ENCODE results near the gene PLXNA4. TPM values are rescaled to one million over a fixed set of nuclear protein-coding genes. Genes with fewer than 3 reads are reported as not detected.
A peak's percentile ranks its signal among the peaks of the same experiment; 100 is the strongest.

Gene PLXNA4
- total RNA-seq, 2 donors from 2014 or later: 0.99 to 1.1 TPM

DNA sequence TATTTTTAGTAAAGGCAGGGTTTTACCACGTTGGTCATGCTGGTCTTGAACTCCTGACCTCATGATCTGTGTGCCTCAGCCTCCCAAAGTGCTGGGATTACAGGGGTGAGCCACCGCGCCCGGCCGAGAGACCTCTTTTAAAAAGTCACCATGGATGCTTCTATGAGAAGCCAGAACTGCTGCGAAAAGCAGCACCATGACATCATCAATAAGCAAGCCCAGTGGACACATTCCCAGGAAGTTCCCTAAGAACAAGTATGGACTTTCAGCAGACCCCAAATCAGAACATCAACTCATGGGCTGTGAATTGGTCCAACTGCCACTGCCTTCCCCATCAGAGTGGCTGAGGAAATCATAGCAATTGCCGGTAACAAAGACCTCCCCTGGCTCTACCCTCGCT, 93.4 kb downstream of the PLXNA4 start:
- H3K9me3 Mint-ChIP-seq: no peaks in the 10 kb centered on the region
- H3K36me3 Mint-ChIP-seq (ENCODE audit: insufficient read depth in 2 of 2): no peaks in the 10 kb centered on the region
- peaks cover 40% of the 10 kb centered on the region for H3K4me1 Mint-ChIP-seq (ENCODE audit: low read depth)
- no peak overlapping the region for H3K4me3 Mint-ChIP-seq
- ATAC-seq (replicated peaks in 1 of 2): no peak
- DNase-seq: no peak
- H3K27me3 Mint-ChIP-seq (ENCODE audit: low read depth): no peaks in the 10 kb centered on the region
- H3K27ac Mint-ChIP-seq: no peak overlapping the region

DNA sequence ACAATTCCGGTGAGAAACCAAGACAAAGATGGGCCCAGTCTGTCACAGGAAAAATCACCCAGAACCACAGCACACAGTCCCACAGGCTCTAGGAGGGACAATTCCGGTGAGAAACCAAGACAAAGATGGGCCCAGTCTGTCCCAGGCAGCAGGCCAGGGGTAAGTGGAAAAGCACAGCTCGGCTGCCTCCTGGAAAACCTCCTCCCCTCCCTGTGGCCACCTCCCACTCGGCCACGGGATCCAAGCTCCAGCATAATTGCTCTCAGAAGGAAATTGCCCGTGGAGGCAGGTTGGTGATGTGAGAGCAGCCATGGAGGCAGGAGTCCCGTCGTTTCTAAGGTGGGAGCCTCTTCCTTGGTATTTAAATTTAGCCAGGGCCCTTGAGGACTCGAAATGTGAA, 95.7 kb downstream of the PLXNA4 start:
- Mint-ChIP-seq H3K9me3 (no peaks in the 10 kb centered on the region), H3K27ac (no peak overlapping the region), H3K27me3 (ENCODE audit: low read depth) (peaks cover 5% of the 10 kb centered on the region), H3K4me1 (ENCODE audit: low read depth) (peaks cover 30% of the 10 kb centered on the region), H3K36me3 (ENCODE audit: insufficient read depth in 2 of 2) (no peaks in the 10 kb centered on the region), H3K4me3 (no peak overlapping the region)
- ATAC-seq (replicated peaks in 1 of 2) (no peak), DNase-seq (no peak)

DNA sequence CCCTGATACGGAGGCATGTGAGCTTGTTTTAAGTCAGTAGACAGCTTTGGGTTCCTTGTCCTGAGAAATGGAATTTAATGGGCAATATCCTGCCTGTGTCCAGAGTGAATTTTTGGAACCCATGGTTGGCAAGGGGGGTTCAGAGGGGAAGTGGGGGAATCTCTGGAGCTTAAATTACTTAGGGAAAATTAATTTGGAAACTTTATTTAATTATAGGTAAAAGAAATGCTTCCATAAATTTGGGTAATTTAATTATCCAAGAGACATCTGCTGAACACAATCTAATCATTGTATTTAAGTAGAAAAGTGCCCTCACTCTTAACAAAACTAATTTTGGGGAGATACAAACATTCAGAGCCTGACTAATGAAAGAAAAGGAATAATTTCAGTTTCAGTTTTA, 99.7 kb downstream of the PLXNA4 start:
- no peaks in the 10 kb centered on the region for H3K36me3 Mint-ChIP-seq (ENCODE audit: insufficient read depth in 2 of 2)
- H3K27me3 Mint-ChIP-seq (ENCODE audit: low read depth): peaks cover 9% of the 10 kb centered on the region

DNA sequence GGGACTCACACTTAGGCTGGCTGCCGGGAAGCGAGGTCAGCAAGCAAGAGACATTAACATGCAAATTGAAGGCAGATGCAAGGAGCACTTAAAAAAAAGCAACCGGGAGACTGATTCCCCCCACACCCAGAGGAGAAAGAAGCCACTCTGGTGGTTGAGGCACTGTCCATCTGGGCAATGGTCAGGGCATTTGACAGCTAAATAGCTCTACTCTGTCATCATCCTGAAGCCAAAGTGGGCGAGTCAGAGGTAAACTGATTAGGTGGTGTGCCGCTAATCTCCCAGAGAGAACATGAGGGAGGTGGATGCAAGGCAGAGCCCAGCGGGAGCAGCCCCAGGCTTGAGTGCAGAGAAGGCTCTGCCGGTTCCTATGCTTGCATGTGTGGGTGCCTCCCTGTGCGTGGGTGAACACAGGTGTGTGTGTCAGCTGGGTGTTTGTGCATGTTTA, 100.6 kb downstream of the PLXNA4 start:
- Mint-ChIP-seq H3K27ac (no peak overlapping the region), H3K4me3 (no peak overlapping the region), H3K36me3 (ENCODE audit: insufficient read depth in 2 of 2) (no peaks in the 10 kb centered on the region), H3K9me3 (no peaks in the 10 kb centered on the region), H3K27me3 (ENCODE audit: low read depth) (peaks cover 9% of the 10 kb centered on the region), H3K4me1 (ENCODE audit: low read depth) (peaks cover 34% of the 10 kb centered on the region)
- ATAC-seq (replicated peaks in 1 of 2) (no peak), DNase-seq (no peak)

More for the DNA sequence above, 99.7 kb downstream of the PLXNA4 start:
- no peak overlapping the region for H3K4me3 Mint-ChIP-seq
- peaks cover 28% of the 10 kb centered on the region for H3K4me1 Mint-ChIP-seq (ENCODE audit: low read depth)
- no peaks in the 10 kb centered on the region for H3K9me3 Mint-ChIP-seq
- no peak overlapping the region for H3K27ac Mint-ChIP-seq
- ATAC-seq (replicated peaks in 1 of 2): no peak
- no peak for DNase-seq

DNA sequence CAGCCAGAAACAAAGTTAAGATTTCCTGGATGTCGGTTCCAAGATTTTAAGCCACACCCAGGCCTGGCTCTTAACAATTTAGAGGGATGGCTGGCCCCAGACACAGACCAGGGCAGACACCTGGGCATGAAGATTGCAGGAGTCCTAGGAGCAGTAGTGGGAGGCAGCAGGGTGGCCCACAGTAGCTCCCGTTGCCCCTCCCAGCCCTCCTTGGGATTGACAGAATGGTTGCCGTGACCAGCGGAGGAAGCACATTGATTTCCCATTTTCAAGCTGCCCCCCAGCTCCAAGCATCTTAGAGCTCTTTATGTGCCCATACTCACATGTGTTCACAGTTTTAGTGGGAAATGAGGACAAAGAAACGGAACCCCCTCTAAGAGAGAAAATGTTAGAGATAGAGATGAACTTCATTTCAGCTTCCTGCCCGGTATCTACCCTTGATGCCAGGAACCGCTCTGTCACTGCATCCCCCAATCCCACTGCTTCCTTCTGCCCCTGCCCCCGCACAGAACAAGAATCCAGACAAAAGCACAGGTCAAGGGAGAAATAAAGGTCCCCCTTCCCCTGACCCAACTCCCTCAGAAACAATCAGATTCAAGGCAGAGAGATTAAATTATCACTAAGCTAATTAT, 101.1 kb downstream of the PLXNA4 start:
- ATAC-seq (replicated peaks in 1 of 2): no peak
- Mint-ChIP-seq H3K27me3 (ENCODE audit: low read depth) (peaks cover 9% of the 10 kb centered on the region), H3K36me3 (ENCODE audit: insufficient read depth in 2 of 2) (no peaks in the 10 kb centered on the region), H3K4me3 (no peak overlapping the region), H3K4me1 (ENCODE audit: low read depth) (peaks cover 38% of the 10 kb centered on the region), H3K9me3 (peaks cover 0 to 2% of the 10 kb centered on the region in 2 donors), H3K27ac (no peak overlapping the region)
- no peak for DNase-seq

DNA sequence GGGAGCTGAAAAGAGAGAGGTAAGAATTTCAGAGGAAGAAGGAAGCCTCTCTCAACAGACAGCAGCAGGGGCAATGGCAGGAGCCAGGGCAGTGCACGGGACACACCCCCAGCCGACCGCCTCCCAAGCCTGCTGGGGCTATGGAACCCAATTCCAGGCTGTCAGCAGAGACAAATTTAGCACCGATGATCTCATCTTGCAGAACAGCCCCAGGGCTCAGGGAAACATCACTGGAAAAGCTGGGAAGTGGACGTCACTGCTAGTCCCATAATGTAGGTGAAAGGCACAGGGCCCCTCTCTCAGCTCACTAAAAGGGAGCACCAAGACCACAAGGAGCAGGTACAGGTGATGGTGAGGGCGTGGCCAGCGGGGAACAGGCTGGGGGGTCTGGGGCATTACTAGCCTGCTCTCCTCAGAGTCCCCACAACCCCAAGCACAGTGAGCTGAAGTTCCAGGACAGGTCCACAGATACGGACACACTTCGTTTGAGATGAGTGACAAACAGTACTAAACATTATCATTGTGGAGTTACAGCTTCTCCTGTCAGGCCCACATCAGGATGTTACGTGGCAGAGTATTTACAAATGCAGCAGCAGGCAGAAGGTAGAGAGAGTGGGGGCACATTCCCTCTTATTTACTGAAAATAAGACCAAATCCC, 103.7 kb downstream of the PLXNA4 start:
- H3K27ac Mint-ChIP-seq: no peak overlapping the region
- H3K9me3 Mint-ChIP-seq: peaks cover 0 to 2% of the 10 kb centered on the region in 2 donors

DNA sequence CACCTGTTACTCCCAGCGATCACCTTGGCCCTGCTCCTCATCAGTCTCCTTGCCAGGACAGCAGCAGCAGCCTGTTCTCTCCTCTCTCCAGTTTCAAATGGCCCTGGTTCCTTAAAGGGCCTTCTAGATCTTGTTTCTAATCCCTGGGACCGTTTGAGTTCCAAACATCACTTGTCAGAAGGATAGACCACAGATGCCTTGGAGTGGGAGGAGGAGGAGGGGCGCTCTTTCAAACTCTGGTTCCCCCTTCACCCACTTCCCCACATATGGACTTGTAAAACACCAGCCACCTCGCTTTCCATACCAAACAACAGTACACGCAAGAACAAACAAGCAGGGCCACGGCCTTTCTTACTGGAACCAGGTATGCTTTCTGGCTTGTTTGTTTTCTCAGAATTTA, 104.8 kb downstream of the PLXNA4 start:
- Mint-ChIP-seq H3K4me1 (ENCODE audit: low read depth) (peaks cover 39% of the 10 kb centered on the region), H3K9me3 (peaks cover 0 to 2% of the 10 kb centered on the region in 2 donors), H3K4me3 (peak overlapping the region; percentile 11 to 28), H3K36me3 (ENCODE audit: insufficient read depth in 2 of 2) (no peaks in the 10 kb centered on the region), H3K27ac (no peak overlapping the region), H3K27me3 (ENCODE audit: low read depth) (peaks cover 9% of the 10 kb centered on the region)
- ATAC-seq (replicated peaks in 1 of 2): no peak
- no peak for DNase-seq

More for the DNA sequence above, 103.7 kb downstream of the PLXNA4 start:
- DNase-seq (no peak), ATAC-seq (replicated peaks in 1 of 2) (no peak)
- H3K27me3 Mint-ChIP-seq (ENCODE audit: low read depth): peaks cover 9% of the 10 kb centered on the region
- no peak overlapping the region for H3K4me3 Mint-ChIP-seq
- H3K4me1 Mint-ChIP-seq (ENCODE audit: low read depth): peaks cover 38% of the 10 kb centered on the region
- H3K36me3 Mint-ChIP-seq (ENCODE audit: insufficient read depth in 2 of 2): no peaks in the 10 kb centered on the region

DNA sequence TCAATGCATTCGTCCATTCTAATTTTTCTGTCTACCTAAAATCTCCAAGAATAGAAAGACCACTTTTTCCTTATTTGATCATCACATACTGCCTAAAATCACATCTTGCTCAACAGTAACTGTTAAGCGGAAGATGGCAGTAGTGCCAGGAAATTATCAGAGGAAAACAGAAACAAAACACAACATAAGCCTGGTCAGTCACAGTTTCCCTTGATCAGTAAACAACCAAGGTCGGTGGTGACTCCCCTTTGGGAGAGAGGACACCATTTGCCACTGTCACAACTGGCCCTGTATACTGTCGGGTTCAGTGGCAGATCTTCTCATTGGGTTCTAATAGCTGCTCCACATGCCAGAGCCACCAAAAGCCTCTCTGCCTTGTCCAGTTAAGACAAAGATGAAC, 106.6 kb downstream of the PLXNA4 start:
- no peaks in the 10 kb centered on the region for H3K27me3 Mint-ChIP-seq (ENCODE audit: low read depth)
- ATAC-seq (replicated peaks in 1 of 2) (no peak), DNase-seq (no peak)
- H3K36me3 Mint-ChIP-seq (ENCODE audit: insufficient read depth in 2 of 2): no peaks in the 10 kb centered on the region
- peaks cover 33% of the 10 kb centered on the region for H3K4me1 Mint-ChIP-seq (ENCODE audit: low read depth)
- H3K27ac Mint-ChIP-seq: no peak overlapping the region
- peaks cover 0 to 2% of the 10 kb centered on the region in 2 donors for H3K9me3 Mint-ChIP-seq
- H3K4me3 Mint-ChIP-seq: no peak overlapping the region

DNA sequence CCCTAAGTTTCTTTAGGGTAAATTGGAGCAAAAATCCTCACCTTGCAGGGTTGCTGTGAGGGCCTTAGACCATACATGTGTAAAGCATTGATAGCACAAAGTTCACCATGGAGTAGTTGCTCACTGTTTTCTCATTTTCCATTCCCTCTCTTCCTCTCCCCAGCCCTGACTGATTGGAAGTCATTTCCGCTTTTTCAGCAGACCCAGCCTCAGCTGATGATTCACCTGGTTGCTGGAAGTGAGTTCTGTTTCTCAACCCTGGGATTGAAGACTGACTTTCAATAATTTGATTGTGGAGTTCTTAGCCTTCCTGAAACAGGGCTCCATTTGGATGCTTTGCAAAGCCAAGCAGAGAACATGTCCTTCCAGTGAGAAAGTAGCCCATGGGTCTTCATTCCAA, 107.0 kb downstream of the PLXNA4 start:
- Mint-ChIP-seq H3K27ac (no peak overlapping the region), H3K4me3 (no peak overlapping the region), H3K4me1 (ENCODE audit: low read depth) (peaks cover 33% of the 10 kb centered on the region), H3K9me3 (peaks cover 0 to 2% of the 10 kb centered on the region in 2 donors), H3K36me3 (ENCODE audit: insufficient read depth in 2 of 2) (no peaks in the 10 kb centered on the region), H3K27me3 (ENCODE audit: low read depth) (no peaks in the 10 kb centered on the region)
- DNase-seq (no peak), ATAC-seq (replicated peaks in 1 of 2) (no peak)

DNA sequence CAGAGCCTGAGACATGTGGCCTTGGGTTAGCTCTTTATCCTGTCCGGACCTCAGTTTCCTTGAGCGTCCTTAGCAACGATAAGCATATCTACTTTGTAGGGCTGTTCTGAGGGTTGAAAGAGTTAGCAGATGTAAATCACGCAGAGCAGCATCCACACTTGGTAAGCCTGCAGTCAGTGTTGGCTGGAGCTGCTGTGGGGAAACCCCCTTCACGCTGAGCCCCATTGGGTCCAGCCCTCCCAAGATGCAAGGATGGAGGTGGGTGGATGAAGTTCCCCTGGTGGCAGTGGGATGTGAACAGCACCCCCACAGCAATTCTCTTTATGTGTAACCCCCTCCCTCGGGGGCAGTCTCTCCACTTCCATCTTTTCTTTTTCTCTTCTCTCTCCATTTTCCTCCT, 109.9 kb downstream of the PLXNA4 start:
- Mint-ChIP-seq H3K27ac (no peak overlapping the region), H3K4me3 (no peak overlapping the region), H3K9me3 (peaks cover 0 to 2% of the 10 kb centered on the region in 2 donors), H3K4me1 (ENCODE audit: low read depth) (peaks cover 24% of the 10 kb centered on the region), H3K27me3 (ENCODE audit: low read depth) (no peaks in the 10 kb centered on the region), H3K36me3 (ENCODE audit: insufficient read depth in 2 of 2) (no peaks in the 10 kb centered on the region)
- ATAC-seq (replicated peaks in 1 of 2) (no peak), DNase-seq (no peak)

DNA sequence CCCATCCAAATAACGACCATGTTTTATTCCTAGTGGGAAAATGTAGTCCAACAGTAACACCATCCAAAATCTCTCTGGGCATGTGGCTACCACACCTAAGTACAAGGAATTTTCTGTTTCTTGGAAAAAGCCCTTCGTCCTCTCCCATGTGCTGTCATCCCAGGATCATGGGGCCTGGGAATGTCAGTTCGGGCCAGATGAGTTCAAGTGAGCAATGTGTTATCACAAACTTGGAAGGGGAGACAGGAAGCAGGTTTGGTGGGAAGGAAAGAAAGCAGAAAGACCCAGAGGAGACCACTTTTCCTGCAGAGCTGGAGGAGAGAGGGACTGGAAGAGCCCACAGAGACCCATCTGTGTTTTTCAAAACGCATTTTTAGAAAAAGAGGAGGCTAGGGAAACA, 110.8 kb downstream of the PLXNA4 start:
- peaks cover 27% of the 10 kb centered on the region for H3K4me1 Mint-ChIP-seq (ENCODE audit: low read depth)
- no peak overlapping the region for H3K4me3 Mint-ChIP-seq
- H3K27ac Mint-ChIP-seq: no peak overlapping the region

DNA sequence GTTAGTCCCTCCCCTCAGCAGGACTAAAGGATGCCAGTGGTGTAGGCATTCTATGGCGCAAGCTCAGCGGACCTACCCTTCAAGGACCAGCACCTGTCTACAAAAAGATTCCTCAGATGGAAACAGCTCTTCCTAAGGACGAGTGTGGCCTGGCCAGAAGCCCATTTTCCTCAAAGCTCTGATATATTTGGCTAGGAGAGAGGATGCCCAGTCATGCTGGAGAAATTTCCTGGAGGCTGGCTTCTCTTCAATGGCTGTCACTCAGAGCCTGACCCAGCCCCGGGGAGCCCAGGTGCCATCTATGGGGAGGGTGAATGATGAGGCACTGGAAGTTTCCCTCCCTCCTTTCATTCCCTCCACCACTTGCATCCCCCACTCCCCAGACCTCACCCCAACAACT, 111.5 kb downstream of the PLXNA4 start:
- Mint-ChIP-seq H3K27me3 (ENCODE audit: low read depth) (no peaks in the 10 kb centered on the region), H3K4me1 (ENCODE audit: low read depth) (peaks cover 32% of the 10 kb centered on the region), H3K27ac (no peak overlapping the region), H3K36me3 (ENCODE audit: insufficient read depth in 2 of 2) (no peaks in the 10 kb centered on the region), H3K9me3 (no peaks in the 10 kb centered on the region), H3K4me3 (no peak overlapping the region)
- ATAC-seq (replicated peaks in 1 of 2) (no peak), DNase-seq (no peak)

More for the DNA sequence above, 110.8 kb downstream of the PLXNA4 start:
- Mint-ChIP-seq H3K36me3 (ENCODE audit: insufficient read depth in 2 of 2) (no peaks in the 10 kb centered on the region), H3K27me3 (ENCODE audit: low read depth) (no peaks in the 10 kb centered on the region), H3K9me3 (peaks cover 0 to 2% of the 10 kb centered on the region in 2 donors)
- no peak for DNase-seq
- ATAC-seq (replicated peaks in 1 of 2): no peak

DNA sequence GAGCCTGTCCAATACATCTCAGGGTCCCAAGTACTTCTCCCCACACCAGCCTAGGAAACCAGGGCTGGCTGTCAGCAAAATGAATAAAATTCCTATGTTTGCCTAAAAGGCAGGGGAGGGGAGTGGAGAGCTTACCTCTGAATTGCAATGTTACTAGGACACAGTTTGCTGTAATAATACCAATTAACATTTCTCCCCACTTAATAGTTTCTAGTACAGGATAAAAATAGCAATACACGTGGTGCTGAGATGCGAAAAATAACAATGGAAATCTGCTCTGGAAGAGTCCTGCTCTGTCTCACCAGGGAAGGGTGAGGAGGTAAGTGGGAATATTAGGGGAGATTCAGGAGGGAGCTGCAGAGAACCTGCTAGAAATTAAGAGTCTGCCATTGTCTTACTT, 112.3 kb downstream of the PLXNA4 start:
- DNase-seq (no peak), ATAC-seq (replicated peaks in 1 of 2) (no peak)
- Mint-ChIP-seq H3K27ac (no peak overlapping the region), H3K36me3 (ENCODE audit: insufficient read depth in 2 of 2) (no peaks in the 10 kb centered on the region), H3K4me1 (ENCODE audit: low read depth) (peaks cover 36% of the 10 kb centered on the region), H3K9me3 (no peaks in the 10 kb centered on the region), H3K27me3 (ENCODE audit: low read depth) (no peaks in the 10 kb centered on the region), H3K4me3 (no peak overlapping the region)

DNA sequence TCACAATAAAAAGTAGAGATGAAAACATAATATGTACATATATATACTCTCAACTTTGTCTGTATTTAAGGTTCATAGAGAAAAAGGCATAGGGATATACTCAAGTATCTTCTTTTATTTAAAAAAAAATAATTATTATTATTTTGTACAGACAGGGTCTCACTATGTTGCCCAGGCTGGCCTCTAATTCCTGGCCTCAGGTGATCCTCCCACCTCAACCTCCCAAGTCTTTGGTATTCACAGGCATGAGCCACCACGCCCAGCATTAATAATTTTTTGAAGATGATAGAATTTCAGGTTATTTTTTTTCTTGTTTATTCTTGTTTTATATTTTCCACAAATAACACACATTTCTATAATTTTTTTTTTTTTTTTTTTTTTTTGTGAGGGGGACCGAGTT, 113.8 kb downstream of the PLXNA4 start:
- no peak for ATAC-seq (replicated peaks in 1 of 2)
- no peak overlapping the region for H3K4me3 Mint-ChIP-seq
- no peaks in the 10 kb centered on the region for H3K27me3 Mint-ChIP-seq (ENCODE audit: low read depth)
- no peak overlapping the region for H3K27ac Mint-ChIP-seq
- no peak for DNase-seq
- H3K9me3 Mint-ChIP-seq: no peaks in the 10 kb centered on the region
- no peaks in the 10 kb centered on the region for H3K36me3 Mint-ChIP-seq (ENCODE audit: insufficient read depth in 2 of 2)
- H3K4me1 Mint-ChIP-seq (ENCODE audit: low read depth): peaks cover 41% of the 10 kb centered on the region
